Measurements from ENCODE around the gene INTS1. TPM values are rescaled to one million over a fixed set of nuclear protein-coding genes. Genes with fewer than 3 reads are reported as not detected.

Gene INTS1
- polyA plus RNA-seq, 2 of the 4 experiments (the other 2 are of a cell fraction), result 14.6 to 48.1 TPM

- DNase-seq (ENCODE audit: low read depth in 1 of 2, low spot score in 1 of 2) (no peak), ATAC-seq (no peak), FAIRE-seq (no peak)
- ChIA-PET POLR2A (no interaction called here), CTCF (interaction anchor here (1.2 to 2.5 kb wide), 4 partner anchors 12 to 243 kb away, joined by 3 to 9 read pairs (median 5); no protein-coding TSS in a partner anchor)
- Histone ChIP-seq H3K27ac (no peak overlapping the region), H3K4me2 (no peak overlapping the region), H3K4me3 (no peak overlapping the region), H3K4me1 (peaks cover 4% of the 10 kb centered on the region; the same call in 2 of the 3 replicates), H3K9me3 (no peaks in the 10 kb centered on the region)
- 91% methylated on average over 19 of the region's 20 CpGs for WGBS (ENCODE audit: missing lambda C conversion rate)
- no peak for TF ChIP-seq HOXB13 (CRISPR knock-in tag; IDR thresholded peaks at IDR 0.05; ENCODE audit: low read depth)
- no peak for TF ChIP-seq RAD21 (conservative IDR thresholded peaks at IDR 0.05 in 1 of 2, IDR thresholded peaks at IDR 0.05 in 1 of 2)
- no peak for TF ChIP-seq ZSCAN20 (CRISPR knock-in tag; IDR thresholded peaks at IDR 0.05)
- no peak for TF ChIP-seq ZFP36 (IDR thresholded peaks at IDR 0.05; ENCODE audit: borderline replicate concordance, partially characterized antibody)
- no peak for TF ChIP-seq CBX2 (IDR thresholded peaks at IDR 0.05; ENCODE audit: borderline replicate concordance, low read depth)
- no peak for TF ChIP-seq FOSL2 (IDR thresholded peaks at IDR 0.05)
- no peak for TF ChIP-seq FOSL2 (CRISPR knock-in tag; IDR thresholded peaks at IDR 0.05)
- TF ChIP-seq MAZ (IDR thresholded peaks at IDR 0.05; ENCODE audit: borderline replicate concordance, low read depth, low read length), result no peak
- no peak for TF ChIP-seq BCL3 (IDR thresholded peaks at IDR 0.05)
- TF ChIP-seq MAX (IDR thresholded peaks at IDR 0.05), result no peak
- no peak for TF ChIP-seq USF2 (IDR thresholded peaks at IDR 0.05)
- no peak for TF ChIP-seq EHMT2 (IDR thresholded peaks at IDR 0.05; ENCODE audit: low read depth)
- no peak for TF ChIP-seq HES2 (IDR thresholded peaks at IDR 0.05)
- TF ChIP-seq JUN (IDR thresholded peaks at IDR 0.05), result no peak
- no peak for TF ChIP-seq HOXA7 (CRISPR knock-in tag; IDR thresholded peaks at IDR 0.05)
- TF ChIP-seq HOXB5 (CRISPR knock-in tag; IDR thresholded peaks at IDR 0.05), result no peak
- TF ChIP-seq REST (IDR thresholded peaks at IDR 0.05), result no peak
- no peak for TF ChIP-seq NFE2L2 (conservative IDR thresholded peaks at IDR 0.05; ENCODE audit: low read length)
- TF ChIP-seq KDM5A (IDR thresholded peaks at IDR 0.05), result no peak
- no peak for TF ChIP-seq CTCF (IDR thresholded peaks at IDR 0.05)
These were observed 67.6 kb downstream of the INTS1 start for GRCh38 chr7:1436608-1437007.

All from A549 (cell line).